ENCODE results near the gene ZFHX3. TPM values are rescaled to one million over a fixed set of nuclear protein-coding genes. Genes with fewer than 3 reads are reported as not detected.
A peak's percentile ranks its signal among the peaks of the same experiment; 100 is the strongest.

Gene ZFHX3
- total RNA-seq, 1 experiment from 2014 or later = 1.5 TPM

DNA sequence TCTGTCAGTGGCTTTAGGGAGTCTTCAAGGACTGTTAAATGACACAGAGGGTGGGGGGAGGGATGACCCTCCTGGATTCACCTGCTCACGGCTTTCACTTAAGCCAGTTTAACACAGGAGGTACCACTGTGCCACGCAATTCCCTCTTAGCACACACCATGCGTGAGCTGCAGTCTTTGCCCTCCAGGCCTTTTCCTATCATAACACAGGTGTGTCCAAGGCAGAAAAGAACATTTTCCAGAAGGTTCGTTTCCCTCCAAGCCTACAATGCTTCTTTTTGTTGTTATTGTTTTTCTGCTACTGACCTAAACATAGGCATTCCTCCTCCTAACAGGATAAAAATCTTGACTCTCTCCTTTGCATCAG lies 1.1 kb downstream of the ZFHX3 start:
- H3K4me3 Mint-ChIP-seq = peak overlapping the region; percentile 63 to 78; a peak in 2 of 5 replicates
- peaks cover 0 to 2% (median 0%) of the 10 kb centered on the region in 3 experiments; a peak in 2 of 7 replicates for H3K36me3 Mint-ChIP-seq (ENCODE audit: insufficient read depth in 1 of 3, low read depth in 3 of 3)
- H3K27me3 Mint-ChIP-seq (ENCODE audit: low read depth) = peaks cover 58% of the 10 kb centered on the region

More for the DNA sequence above, 1.1 kb downstream of the ZFHX3 start:
- Histone ChIP-seq H2AK5ac (ENCODE audit: insufficient read length, low read length) (no peak overlapping the region), H3K23me2 (ENCODE audit: insufficient read length, low read depth, low read length, poor library complexity, severe bottlenecking) (peaks cover 7% of the 10 kb centered on the region), H3K4me1 (ENCODE audit: insufficient read depth, low read length) (peaks cover 11% of the 10 kb centered on the region), H3K14ac (ENCODE audit: insufficient read depth, low read length) (no peak overlapping the region), H3K27me3 (ENCODE audit: insufficient read depth, low read length) (peaks cover 82% of the 10 kb centered on the region), H3K4me2 (ENCODE audit: insufficient read depth, insufficient read length, low read length) (peak overlapping the region; percentile 52), H4K8ac (replicated peaks; ENCODE audit: insufficient read length, low read depth, low read length) (no peak overlapping the region), H3K79me1 (ENCODE audit: insufficient read depth, low read depth, low read length, poor library complexity, severe bottlenecking) (no peaks in the 10 kb centered on the region), H3T11ph (ENCODE audit: low read length) (no peak overlapping the region), H3K79me2 (ENCODE audit: insufficient read depth, low read length) (no peaks in the 10 kb centered on the region), H3K56ac (ENCODE audit: insufficient read length, low read depth, low read length) (no peak overlapping the region), H3K23ac (ENCODE audit: insufficient read length, low read depth, low read length) (no peak overlapping the region), H2BK5ac (ENCODE audit: insufficient read length, low read length) (no peak overlapping the region), H2BK12ac (ENCODE audit: insufficient read length, low read depth, low read length) (no peak overlapping the region), H4K91ac (ENCODE audit: insufficient read length, low read depth, low read length) (no peak overlapping the region), H3K9me3 (ENCODE audit: control insufficient read depth, low read depth, low read length) (no peaks in the 10 kb centered on the region), H3K4ac (ENCODE audit: low read depth, low read length) (no peak overlapping the region), H2AFZ (ENCODE audit: low read length) (no peak overlapping the region), H2BK15ac (ENCODE audit: low read depth, low read length) (no peak overlapping the region), H3K27ac (ENCODE audit: insufficient read length, low read depth, low read length) (no peak overlapping the region), H4K5ac (ENCODE audit: insufficient read length, low read depth, low read length) (no peak overlapping the region), H3K9ac (ENCODE audit: extremely low read depth, insufficient read length, low read length) (no peak overlapping the region), H2BK20ac (ENCODE audit: low read depth, low read length, poor library complexity, severe bottlenecking) (no peak overlapping the region), H2BK120ac (ENCODE audit: low read depth, low read length, poor library complexity, severe bottlenecking) (no peak overlapping the region), H3K18ac (ENCODE audit: insufficient read length, low read depth, low read length) (no peak overlapping the region), H4K20me1 (ENCODE audit: control insufficient read depth, insufficient read depth, insufficient read length) (peaks cover 2% of the 10 kb centered on the region)
- H3K9me3 Mint-ChIP-seq = peaks cover 0 to 7% of the 10 kb centered on the region in 2 experiments; a peak in 2 of 5 replicates
- H3K27ac Mint-ChIP-seq = no peak overlapping the region
- TF ChIP-seq, protein P1, sequence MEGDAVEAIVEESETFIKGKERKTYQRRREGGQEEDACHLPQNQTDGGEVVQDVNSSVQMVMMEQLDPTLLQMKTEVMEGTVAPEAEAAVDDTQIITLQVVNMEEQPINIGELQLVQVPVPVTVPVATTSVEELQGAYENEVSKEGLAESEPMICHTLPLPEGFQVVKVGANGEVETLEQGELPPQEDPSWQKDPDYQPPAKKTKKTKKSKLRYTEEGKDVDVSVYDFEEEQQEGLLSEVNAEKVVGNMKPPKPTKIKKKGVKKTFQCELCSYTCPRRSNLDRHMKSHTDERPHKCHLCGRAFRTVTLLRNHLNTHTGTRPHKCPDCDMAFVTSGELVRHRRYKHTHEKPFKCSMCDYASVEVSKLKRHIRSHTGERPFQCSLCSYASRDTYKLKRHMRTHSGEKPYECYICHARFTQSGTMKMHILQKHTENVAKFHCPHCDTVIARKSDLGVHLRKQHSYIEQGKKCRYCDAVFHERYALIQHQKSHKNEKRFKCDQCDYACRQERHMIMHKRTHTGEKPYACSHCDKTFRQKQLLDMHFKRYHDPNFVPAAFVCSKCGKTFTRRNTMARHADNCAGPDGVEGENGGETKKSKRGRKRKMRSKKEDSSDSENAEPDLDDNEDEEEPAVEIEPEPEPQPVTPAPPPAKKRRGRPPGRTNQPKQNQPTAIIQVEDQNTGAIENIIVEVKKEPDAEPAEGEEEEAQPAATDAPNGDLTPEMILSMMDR (conservative IDR thresholded peaks at IDR 0.05) = no peak
- no peak for DNase-seq
- WGBS (ENCODE audit: extremely low coverage, insufficient read length, low lambda C conversion rate) = no CpG with 5 or more reads among the region's 4 CpGs
- H3K4me1 Mint-ChIP-seq = peaks cover 52 to 62% of the 10 kb centered on the region in 2 experiments

All from H9 (cell line).